Fibroblast of lung (primary cell): Measurements from ENCODE around the gene RIC8A.

Experiments used
- CTCF ChIP-seq, 2 donors: IDR thresholded peaks in 1 of 2; conservative IDR thresholded peaks in 1 of 2; 1 replicate in 1 of 2; 2 replicates in 1 of 2; pipeline ENCODE4 v1.5.1; 2011 to 2012; ENCODE audit warnings: low read length in 2 of 2, control low read depth in 1 of 2, inconsistent platforms in 1 of 2, low read depth in 1 of 2, mild to moderate bottlenecking in 1 of 2
- EZH2 ChIP-seq: IDR thresholded peaks from 2 replicates; pipeline ENCODE4 v1.5.1; 2012; ENCODE audit warnings: low read length, control low read depth, mild to moderate bottlenecking; ENCODE audit errors: missing control alignments

GRCh38 chr11:203945-204586, 3.4 kb upstream of the RIC8A start:
- TF ChIP-seq CTCF (conservative IDR thresholded peaks at IDR 0.05 in 1 of 2, IDR thresholded peaks at IDR 0.05 in 1 of 2; ENCODE audit: low read depth in 1 of 2, low read length in 2 of 2) (no peak), EZH2 (no peak)
